ENCODE measurements around the gene CREB3L1.

- TF ChIP-seq CREB5 (CRISPR knock-in tag; IDR thresholded peaks at IDR 0.05; ENCODE audit: low read depth), result no peak
- no peak for TF ChIP-seq ZNF8 (CRISPR knock-in tag; IDR thresholded peaks at IDR 0.05)
- no peak for TF ChIP-seq OSR1 (CRISPR knock-in tag; IDR thresholded peaks at IDR 0.05)
- TF ChIP-seq ZFP3 (CRISPR knock-in tag; IDR thresholded peaks at IDR 0.05), result no peak
- TF ChIP-seq CSRNP3 (CRISPR knock-in tag; IDR thresholded peaks at IDR 0.05), result no peak
- no peak for TF ChIP-seq ZNF70 (CRISPR knock-in tag; IDR thresholded peaks at IDR 0.05)
- TF ChIP-seq TOX (CRISPR knock-in tag; IDR thresholded peaks at IDR 0.05; ENCODE audit: borderline replicate concordance), result no peak
- no peak for TF ChIP-seq RARB (CRISPR knock-in tag; IDR thresholded peaks at IDR 0.05)
- TF ChIP-seq TSHZ2 (CRISPR knock-in tag; IDR thresholded peaks at IDR 0.05), result no peak
These were observed 41.6 kb downstream of the CREB3L1 start for GRCh38 chr11:46319074-46319453.

All from SK-N-SH treated with all-trans-retinoic acid at 6 μM for 48 hours (cell line).